HG02870 (cell line): ENCODE results near the gene ZBTB37.
"Not testable (repeated sequence)": the region's sequence is repeated elsewhere in the genome, so short reads cannot be mapped to it uniquely, and the experiment has no call there.

Experiments
- ATAC-seq: cut with Tn5 transposase; IDR thresholded peaks from one replicate; pipeline ENCODE4 v1.9.1; 2021; ENCODE audit warnings: mild to moderate bottlenecking, moderate library complexity; ENCODE audit not compliant: unreplicated experiment

ZBTB37 gene

DNA sequence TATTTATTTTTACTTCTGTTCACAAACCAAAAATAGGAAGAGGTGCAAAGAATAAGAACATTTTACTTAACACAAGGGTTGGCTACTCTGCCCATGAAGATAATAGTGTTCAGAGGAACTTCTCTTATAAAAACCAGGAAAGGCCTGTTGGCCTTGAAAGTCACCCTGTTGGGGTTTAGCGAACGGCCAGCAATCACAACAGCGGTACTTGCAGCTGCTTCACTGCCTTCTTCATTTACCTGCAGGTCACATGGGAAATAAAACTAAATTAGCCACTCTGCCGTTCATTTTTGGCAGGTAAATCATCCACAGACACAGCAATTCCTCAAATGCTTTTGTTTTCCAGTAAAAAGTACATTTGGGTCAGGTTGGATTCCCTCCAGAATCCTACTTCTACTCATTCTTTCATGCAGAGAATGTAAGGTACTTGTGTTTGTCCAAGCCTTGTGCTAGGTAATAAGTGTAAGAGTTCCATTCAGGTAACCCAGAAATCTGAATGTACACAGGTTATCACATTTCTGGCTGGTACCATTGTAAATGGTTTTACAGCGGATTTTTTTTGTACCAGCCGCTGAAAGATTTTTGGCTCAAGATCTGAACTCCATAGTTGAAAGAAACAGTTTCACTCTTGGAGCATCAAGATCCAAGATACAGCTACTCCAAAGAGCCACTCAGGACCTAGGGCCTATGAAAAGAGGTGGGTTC, 35.8 kb downstream of the ZBTB37 start:
- no peak for ATAC-seq

DNA sequence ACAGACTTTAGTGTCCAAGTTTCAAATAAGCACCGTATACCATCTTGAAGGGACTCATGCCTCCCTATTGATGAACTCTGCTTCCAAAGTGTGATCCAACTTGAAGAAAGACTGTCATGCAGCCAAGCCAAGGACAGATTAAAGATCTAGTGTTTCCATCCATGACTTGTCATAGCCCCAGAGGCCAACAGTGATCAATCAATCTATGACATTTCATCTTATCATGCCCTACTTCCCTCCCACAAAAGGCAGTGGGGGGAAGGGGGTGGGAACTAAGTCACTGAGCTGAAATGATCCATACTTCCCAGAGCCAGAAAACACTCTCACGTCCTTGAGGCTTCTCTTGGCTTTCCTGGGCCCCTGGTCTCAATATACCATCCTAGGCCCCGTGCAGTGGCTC, 44.9 kb downstream of the ZBTB37 start:
- no peak for ATAC-seq

DNA sequence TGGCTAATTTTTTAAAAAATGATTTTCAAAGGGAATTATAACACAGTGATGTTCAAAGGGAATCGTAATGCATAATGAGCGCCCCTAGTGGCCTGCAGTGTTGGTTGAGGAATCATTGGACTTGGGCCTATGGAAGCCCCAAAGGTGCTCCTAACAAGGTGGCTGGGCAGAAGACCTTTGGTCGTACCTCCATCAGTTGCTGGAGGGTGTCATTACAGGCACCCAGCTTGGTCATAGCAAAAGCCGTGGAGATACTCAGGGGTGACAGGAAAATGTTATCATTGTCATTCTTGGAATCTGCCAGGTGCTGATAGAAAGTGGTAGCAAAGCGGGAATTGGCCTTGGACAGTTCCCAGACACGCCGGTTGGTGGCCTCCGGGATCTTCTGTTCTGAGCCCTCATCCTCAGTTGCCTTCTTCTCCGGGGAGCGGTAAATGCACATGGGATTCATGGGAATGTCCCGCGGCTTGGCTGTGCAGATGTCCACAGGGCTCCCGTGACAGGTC, 46.2 kb downstream of the ZBTB37 start:
- ATAC-seq = no peak

DNA sequence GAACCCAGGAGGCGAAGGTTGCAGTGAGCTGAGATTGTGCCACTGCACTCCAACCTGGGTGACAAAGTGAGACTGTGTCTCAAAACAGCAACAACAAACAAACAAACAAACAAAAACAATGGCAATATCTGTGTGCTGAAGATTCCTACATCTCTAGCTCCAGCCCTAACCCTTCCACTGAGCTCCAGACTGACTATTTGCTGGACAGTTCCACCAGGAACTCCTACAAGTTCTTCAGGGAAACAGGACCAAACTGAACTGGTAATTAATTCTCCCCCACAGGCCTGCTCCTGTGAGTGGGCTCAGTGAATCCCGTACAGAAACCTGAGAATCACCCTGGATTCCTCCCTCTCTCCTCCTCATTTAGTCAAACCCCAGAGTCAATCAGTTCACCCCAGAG, 47.4 kb downstream of the ZBTB37 start:
- no peak for ATAC-seq

DNA sequence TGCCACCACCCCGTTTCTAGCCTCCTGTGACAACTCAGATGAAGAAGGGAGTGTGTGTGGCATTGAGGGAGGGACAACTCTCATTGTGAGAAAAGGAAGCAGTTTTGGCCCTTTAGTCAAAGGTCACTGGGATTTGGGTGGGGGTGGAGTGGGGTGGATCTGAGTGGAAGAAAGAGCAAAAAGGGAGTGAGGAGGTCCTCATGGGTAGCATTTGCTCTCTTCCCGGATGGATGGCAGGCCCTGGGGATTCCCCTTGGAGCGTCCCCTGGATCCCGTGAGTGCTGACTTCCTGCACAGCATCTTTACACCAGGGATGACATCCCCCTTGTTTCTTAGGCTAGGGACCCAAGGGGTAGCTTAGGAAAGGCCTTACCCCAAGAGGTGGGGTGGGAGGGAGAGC, 48.5 kb downstream of the ZBTB37 start:
- ATAC-seq = no peak

DNA sequence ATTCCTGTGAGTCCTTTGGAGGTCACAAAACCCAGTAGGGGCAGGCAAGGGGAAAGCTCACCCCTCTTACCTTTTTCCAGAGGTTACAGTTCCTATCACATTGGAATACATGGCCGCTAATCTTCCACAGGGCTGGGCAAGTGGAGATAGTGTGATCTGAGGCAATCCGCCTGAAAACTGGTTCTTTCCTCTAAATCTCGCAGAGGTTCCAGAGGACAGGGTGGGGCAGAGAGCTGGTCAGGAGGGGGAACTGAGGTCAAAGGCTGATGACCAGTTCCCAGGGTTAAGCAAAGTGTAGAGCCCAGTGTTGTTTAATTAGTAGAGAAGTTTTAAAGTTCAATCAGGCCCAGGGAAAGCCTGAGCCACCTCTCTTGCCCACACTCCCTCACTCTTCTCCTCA, 49.0 kb downstream of the ZBTB37 start, which contains the start of gene SERPINC1:
Gene SERPINC1 (minus strand): TSS at position 179 of the 400 bp plus-strand sequence. CDS start 68 bp downstream, at position 111.
- no peak for ATAC-seq

DNA sequence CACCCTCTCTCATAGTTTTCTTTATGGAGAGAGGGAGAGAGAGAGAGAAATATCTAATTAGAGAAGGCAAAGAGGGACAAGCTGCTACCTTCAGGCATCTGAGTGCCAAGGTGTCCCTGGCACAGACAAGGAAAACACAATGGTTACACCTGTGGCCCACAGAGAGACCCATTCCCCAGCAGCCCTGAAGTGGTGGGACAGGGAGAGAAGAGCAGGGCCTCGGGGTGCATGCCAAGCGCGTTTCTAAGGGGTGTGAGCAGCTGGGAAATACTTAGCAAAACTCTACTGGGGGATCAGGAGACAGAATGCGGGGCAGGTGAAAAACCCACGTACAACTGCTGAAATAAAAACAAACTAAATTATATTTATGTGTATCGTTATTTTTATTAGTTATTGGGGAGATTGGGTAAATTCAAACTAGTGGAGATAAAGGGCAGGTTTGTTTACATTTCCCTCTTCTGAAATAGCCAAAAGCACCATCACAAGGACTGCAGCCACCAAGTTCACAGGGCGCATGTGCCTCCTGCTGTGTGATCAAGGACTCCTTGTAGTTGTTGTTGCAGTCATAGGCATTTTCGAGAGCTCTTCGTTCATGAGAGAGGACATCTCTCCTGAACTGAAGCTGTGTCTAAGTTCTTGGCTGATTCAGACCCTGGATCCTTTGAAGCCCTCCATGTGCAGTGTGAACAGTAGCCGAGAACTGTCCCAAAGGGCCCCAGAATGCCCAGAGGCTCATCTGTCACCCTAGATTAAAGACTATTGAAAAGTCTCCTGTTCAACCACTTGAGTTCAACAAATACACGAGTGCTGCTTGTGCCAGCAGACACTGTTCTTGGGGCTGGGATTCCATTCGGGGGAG, 49.7 kb downstream of the ZBTB37 start:
- ATAC-seq = no peak

DNA sequence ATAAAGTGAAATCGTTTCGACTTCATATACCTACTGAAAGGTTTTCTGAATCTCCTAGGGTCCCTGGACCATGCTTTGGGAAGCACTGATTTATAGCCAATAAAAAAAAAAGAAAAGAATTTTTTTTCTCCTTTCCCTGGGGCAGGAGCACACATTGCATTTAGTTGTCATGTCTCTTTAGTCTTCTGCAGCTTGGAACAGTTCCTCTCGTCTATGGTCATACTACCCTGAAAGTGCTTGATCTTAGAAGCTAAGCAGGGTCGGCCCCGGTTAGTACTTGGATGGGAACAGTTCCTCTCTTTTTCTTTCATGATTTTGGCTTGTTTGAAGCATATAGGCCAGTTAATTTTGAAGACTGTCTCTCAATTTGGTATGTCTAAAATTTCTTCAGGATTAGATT, 52.7 kb downstream of the ZBTB37 start:
- no peak for ATAC-seq

DNA sequence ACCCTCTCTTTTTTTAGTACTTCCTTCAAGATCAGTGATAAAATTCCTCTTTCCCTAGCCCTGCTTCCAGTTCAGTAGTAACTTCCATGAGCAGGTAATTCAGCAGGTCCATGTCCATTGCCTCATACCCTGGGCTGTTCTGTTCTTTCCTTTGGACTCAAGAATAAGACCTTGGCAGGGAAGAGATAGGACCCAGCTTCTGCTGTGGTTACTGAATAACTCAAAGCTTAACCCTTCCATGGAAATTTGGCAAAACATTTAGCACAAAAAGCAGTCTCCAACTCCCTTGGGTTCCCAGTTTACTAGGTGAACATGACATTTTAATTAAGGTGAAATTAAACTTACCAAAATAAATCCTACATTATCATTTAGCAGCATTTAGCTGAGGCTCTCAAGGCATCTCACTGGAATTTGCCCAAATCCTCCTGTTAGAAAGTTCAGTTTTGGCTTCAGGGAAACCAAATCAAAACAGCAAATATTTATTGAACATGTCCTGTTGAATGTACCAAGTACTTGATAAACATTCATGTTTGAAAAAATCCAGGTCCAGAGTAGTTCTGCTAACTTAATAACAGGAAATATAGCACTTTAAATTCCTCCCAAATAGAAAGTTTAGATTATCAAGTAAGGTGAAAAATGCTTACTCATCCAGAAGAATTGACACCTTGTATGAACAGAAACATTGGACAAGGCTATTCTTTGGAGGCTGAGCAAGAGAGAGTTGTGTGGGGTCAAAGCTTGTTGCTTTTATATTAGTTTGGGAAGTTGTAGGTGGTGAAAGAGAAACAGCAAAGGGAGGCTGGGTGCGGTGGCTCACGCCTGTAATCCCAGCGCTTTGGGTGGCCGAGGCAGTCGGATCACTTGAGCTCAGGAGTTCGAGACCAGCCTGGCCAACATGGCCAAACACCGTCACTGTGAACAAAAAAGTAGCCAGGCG, 57.4 kb downstream of the ZBTB37 start:
- ATAC-seq = no peak

DNA sequence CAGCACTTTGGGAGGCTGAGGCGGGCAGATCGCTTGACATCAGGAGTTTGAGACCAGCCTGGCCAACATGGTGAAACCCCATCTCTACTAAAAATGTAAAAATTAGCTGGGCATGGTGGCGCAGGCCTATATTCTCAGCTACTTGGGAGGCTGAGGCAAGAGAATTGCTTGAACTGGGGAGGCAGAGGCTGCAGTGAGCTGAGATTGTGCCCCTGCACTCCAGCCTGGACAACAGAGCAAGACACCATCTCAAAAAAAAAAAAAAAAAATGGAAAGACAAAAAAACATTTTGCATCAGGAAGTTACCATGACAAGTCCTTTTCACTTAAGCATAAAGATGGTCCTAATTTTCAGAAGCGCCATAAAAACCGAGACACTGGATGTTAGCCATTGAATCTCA, 62.4 kb downstream of the ZBTB37 start:
- ATAC-seq = not testable (repeated sequence)

DNA sequence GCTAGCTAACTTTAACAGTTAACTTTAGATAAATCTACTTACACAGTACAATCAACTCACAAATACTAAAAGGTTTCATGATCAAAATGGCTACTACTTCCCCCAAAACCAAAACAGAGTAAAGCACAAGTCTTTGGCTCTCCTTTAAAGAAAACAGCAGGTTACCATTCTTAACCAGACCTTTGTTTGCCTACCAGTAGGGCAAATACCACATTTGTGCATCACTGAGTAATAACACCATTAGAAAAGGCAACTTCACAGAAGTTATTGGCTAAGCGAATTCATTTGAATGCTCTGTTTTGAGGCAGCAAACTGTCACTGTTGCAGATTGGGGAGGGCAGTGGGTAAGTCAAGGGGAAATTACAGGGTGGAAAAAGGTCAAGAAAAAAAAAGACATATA, 66.3 kb downstream of the ZBTB37 start:
- no peak for ATAC-seq

DNA sequence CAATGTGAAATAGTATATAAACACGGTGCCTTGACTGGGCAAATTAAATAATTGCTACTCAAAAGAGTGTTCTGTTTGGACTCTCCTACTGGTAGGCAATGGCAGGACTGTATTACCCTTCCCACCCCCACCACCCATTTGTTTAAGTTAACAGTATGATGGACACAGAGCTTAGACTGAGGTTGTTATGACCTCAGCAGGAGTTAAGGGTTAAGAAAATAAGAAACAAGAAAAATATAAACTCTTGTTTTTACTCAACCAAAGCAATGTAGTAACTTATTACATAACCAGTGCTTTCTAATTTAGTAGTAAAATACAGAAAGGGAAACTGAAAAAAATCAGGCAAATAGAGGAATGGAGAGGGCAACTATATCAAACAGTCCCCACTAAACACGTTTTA, 68.9 kb downstream of the ZBTB37 start:
- ATAC-seq = no peak

DNA sequence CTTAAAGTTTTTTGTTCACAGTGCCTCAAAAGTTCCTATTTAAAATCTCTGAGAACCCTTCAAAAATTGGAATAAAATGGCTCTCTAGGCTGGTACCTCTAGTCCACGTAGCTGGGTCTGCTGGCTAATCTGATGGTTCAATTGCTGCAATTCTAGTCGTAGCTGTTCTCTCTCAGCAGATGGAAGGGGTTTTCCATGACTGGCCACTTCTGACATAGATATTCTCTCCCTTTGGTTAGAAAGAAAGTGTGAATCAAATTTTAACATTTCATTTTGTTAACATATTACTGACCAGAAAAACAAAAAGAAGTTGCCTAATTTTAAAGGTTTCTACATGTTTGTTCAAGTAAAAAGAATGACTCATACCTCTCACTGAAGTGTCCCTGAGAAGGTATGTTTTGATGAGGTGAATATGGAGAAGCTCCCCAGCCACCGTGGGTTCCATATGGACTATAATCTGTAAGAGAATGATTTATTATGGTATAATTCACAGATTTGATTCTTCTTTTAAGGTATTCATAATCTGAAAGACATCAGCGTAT, 78.3 kb downstream of the ZBTB37 start:
- ATAC-seq = no peak

DNA sequence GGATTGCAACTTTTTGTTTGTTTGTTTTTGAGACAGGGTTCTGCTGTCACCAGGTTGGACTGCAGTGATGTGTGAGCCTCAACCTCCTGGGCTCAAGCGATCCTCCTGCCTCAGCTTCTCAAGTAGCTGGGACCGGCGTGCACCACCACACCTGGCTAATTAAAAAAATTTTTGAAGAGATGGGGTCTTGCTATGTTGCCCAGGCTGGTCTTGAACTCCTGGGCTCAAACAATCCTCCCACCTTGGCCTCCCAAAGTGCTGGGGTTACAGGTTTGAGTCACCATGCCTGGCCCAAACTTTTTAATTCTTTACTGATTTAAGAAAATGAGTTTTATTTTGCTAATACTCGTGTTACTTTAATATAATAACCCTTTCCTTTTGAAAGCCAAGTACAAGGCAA, 80.4 kb downstream of the ZBTB37 start:
- ATAC-seq = no peak
